HEK293 (cell line): ENCODE results near the gene TKT.

ENCODE experiments used
- CTCF ChIP-seq: fragments of 450-650 bp; formaldehyde crosslinking; IDR thresholded peaks from 2 replicates; pipeline ENCODE4 v1.5.1; 2016; ENCODE audit warnings: missing biosample characterization, missing genetic modification characterization
- KLF1 ChIP-seq: fragments of 450-650 bp; formaldehyde crosslinking; IDR thresholded peaks from 2 replicates; pipeline ENCODE4 v1.5.1; 2016; ENCODE audit warnings: missing biosample characterization, missing genetic modification characterization
- KLF17 ChIP-seq: fragments of 450-650 bp; formaldehyde crosslinking; IDR thresholded peaks from 2 replicates; pipeline ENCODE4 v1.5.1; 2016; ENCODE audit warnings: missing biosample characterization, missing genetic modification characterization
- MZF1 ChIP-seq: fragments of 450-650 bp; formaldehyde crosslinking; IDR thresholded peaks from 2 replicates; pipeline ENCODE4 v1.5.1; 2017; ENCODE audit warnings: missing biosample characterization, missing genetic modification characterization, borderline replicate concordance
- ZBTB21 ChIP-seq: fragments of 450-650 bp; formaldehyde crosslinking; IDR thresholded peaks from 2 replicates; pipeline ENCODE4 v1.5.1; 2017; ENCODE audit warnings: missing biosample characterization, missing genetic modification characterization
- ZBTB8A ChIP-seq: fragments of 450-650 bp; formaldehyde crosslinking; IDR thresholded peaks from 2 replicates; pipeline ENCODE4 v1.5.1; 2016; ENCODE audit warnings: missing biosample characterization, missing genetic modification characterization
- ZFP3 ChIP-seq: fragments of 450-650 bp; formaldehyde crosslinking; IDR thresholded peaks from 2 replicates; pipeline ENCODE4 v1.5.1; 2016; ENCODE audit warnings: low read depth, missing biosample characterization, missing genetic modification characterization
- ZNF132 ChIP-seq: fragments of 450-650 bp; formaldehyde crosslinking; IDR thresholded peaks from 2 replicates; pipeline ENCODE4 v1.5.1; 2017; ENCODE audit warnings: missing biosample characterization, missing genetic modification characterization, borderline replicate concordance
- ZNF138 ChIP-seq: fragments of 450-650 bp; formaldehyde crosslinking; IDR thresholded peaks from 2 replicates; pipeline ENCODE4 v1.5.1; 2016; ENCODE audit warnings: missing biosample characterization, missing genetic modification characterization, borderline replicate concordance
- ZNF169 ChIP-seq: fragments of 450-650 bp; formaldehyde crosslinking; IDR thresholded peaks from 2 replicates; pipeline ENCODE4 v1.5.1; 2016; ENCODE audit warnings: missing biosample characterization, missing genetic modification characterization
- ZNF202 ChIP-seq: fragments of 450-650 bp; formaldehyde crosslinking; IDR thresholded peaks from 2 replicates; pipeline ENCODE4 v1.5.1; 2016; ENCODE audit warnings: missing biosample characterization, missing genetic modification characterization, borderline replicate concordance
- ZNF23 ChIP-seq: fragments of 450-650 bp; formaldehyde crosslinking; IDR thresholded peaks from 2 replicates; pipeline ENCODE4 v1.5.1; 2016; ENCODE audit warnings: missing biosample characterization, missing genetic modification characterization, borderline replicate concordance
- ZNF549 ChIP-seq: fragments of 450-650 bp; IDR thresholded peaks from 2 replicates; pipeline ENCODE4 v1.5.1; 2018; ENCODE audit warnings: missing biosample characterization, missing genetic modification characterization, mild to moderate bottlenecking, inconsistent platforms, moderate library complexity
- ZNF626 ChIP-seq: fragments of 450-650 bp; sonication (Bioruptor Pico); formaldehyde crosslinking; IDR thresholded peaks from 2 replicates; pipeline ENCODE4 v1.5.1; 2018; ENCODE audit warnings: missing biosample characterization, missing genetic modification characterization, inconsistent platforms

- no peak for TF ChIP-seq ZNF23 (tag by site-specific recombination)
- no peak for TF ChIP-seq CTCF (tag by site-specific recombination)
- TF ChIP-seq ZNF138 (tag by site-specific recombination), result no peak
- TF ChIP-seq ZBTB21 (tag by site-specific recombination), result no peak
- no peak for TF ChIP-seq ZNF626 (tag by site-specific recombination)
- TF ChIP-seq MZF1 (tag by site-specific recombination), result no peak
- TF ChIP-seq KLF1 (tag by site-specific recombination), result no peak
- no peak for TF ChIP-seq KLF17 (tag by site-specific recombination)
- TF ChIP-seq ZBTB8A (tag by site-specific recombination), result no peak
- no peak for TF ChIP-seq ZFP3 (tag by site-specific recombination)
- no peak for TF ChIP-seq ZNF549 (tag by site-specific recombination)
- TF ChIP-seq ZNF202 (tag by site-specific recombination), result no peak
- no peak for TF ChIP-seq ZNF169 (tag by site-specific recombination)
- TF ChIP-seq ZNF132, result no peak
These were observed 61.4 kb downstream of the TKT start for GRCh38 chr3:53194210-53195065.
